CD4-positive, alpha-beta T cell treated with Interferon alpha-2 for 1 hour (primary cell): ENCODE results near the gene POMT1.
"Not testable (repeated sequence)": the region's sequence is repeated elsewhere in the genome, so short reads cannot be mapped to it uniquely, and the experiment has no call there.

Experiments used
- DNase-seq, 2 donors: peaks; one replicate each; pipeline ENCODE4 v3.0.0-alpha.2; 2020 to 2022

POMT1 gene

DNA sequence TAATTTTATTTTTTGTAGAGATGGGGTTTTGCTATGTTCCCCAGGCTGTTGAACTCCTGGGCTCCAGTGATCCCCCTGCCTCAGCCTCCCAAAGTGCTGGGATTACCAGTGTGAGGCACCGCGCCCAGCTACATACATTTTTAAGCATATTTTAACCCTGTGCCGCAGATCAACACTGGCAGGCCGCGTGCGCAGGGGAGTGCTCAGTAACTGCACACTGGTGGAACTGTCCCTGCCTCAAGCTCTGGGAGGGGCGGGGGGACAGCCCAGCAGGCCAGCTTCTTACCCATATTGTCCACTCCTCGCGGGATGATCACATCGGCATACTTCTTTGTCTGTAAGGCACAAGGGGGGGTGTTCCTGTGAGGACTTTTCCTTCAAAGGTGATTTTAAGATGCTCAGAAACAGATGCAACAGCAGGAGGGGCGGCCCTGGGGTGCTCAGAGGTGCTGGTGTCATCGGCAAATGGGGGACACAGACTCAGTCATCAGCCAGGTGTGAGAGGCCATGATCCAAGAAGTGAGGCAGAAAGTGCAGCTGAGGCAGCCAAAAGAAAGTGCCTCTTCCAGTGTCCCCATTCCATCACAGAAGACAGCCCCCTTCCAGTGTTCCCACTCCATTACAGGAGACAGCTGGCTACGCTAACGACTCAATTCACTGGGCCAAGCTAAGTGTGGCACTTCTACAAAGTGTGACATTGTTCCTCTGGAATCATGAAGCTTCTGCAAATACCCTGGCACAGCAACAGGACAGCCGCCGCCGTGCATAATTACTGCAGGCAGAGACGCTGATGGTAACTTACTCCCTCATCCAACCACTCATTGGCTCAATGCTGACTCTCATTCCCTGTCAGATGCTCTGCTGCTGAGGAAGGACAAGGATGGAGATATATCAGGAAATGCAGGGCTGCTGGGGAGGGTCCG is 23.2 kb downstream of the POMT1 start:
- no peak for DNase-seq

DNA sequence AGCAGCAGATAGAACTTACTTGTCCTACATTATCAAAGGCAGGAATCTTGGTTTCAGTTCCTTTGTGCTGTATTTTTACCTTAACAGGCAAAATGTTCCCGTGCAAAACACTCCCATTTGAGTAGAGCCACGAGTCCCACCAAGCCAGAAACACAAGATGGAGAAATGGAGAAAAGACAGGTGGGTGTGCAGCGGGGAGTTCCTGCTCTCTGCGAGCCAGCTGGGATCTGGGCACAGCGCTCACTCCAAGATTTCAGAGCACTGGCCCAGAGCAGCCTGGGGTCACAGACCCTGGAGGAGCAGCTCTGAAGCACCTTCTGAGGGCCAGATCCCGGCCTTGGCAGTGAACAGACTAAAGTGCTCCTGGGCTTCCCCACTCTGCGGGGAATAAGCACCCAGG is 25.5 kb downstream of the POMT1 start:
- no peak for DNase-seq

DNA sequence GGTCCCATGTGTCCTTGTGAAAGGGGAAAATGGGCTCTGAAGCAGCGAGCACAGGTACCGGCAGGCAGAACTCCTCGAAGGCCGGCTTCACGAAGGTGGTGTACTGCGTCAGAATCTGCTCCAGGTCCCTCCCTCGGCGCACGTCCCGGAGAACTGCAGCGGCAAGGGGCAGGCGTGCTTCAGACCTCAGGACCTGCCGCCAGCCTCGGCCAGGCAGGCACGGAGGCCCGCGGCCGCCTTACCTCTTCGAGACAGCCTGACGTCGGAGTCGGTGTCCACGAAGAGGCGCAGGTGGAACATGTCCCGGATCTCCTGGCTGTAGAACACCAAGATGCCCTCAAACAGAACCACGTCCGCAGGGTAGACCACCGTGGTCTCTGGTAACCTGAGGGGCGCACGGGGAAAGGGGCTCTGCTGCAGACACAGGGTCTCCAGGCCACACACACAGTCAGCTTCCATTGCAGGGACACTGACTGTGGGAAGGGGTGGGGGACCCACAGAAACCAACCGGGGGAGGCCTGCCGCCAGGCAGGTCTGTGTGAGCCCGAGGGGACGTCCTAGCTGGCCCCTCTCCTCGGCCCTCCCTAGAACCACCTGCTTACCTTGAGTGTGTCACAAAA is 26.3 kb downstream of the POMT1 start:
- no peak for DNase-seq

DNA sequence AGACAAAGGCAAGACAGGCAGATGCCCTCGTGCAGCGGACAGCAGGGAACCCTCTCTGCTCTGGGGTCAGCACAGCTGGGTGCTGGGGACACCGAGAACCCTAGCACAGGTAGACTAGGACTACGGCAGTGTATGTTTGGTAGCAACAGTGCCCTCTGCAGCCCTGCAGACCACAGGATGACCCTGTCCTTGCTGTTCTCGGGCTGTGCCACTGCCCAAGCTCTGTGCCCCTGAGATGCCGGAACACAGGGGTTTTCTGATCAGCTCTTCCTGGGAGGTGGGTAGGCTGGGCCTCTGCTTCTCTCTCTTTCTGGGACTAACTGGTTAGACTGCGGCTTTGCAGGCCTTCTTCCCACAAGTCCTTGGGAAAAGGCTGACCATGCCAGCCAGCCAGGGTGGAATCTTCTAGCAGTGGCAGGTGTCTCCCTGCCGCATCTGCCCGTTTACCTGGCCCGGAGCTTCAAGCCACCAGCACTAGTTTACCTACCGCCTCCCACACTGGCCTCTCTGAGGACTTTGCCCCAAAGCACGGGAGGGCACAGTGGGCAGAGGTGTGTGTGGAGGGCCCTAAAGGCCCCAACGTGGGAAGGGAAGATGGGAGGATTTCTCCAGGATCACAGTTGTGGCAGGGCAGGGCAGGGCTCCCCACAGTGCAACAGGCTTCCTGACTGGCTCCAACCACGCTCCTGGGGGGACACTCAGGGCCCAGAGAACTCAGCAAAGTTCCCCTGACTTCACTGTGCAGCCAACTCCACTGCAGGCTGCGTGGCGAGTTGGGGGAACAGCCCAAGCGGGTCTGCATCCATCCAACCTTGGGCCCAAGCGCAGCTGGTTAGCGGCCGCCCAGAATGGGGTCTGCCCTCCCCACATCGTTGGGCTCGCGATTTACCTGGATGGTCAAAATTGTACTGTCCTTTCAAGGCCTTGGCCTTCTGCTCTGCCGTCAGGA is 27.2 kb downstream of the POMT1 start:
- DNase-seq, result no peak

DNA sequence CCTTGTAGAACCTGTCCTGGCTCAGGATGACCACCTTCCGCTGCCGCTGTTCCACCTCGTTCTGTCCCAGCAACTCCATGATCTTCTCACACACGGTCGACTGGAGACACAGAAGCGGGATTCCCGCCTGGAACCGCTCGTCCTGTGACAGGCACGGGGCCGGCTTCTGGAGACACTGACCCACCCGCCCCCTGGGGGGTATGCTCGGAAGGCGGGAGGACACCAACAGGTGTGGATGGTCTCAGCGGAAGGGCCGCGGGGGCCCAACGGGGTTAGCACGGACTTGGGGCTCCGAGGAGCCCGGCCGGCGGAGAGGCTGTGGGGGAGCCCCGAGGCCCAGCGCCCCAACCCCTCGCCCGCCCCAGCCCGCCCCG is 27.8 kb downstream of the POMT1 start:
- no peak for DNase-seq

DNA sequence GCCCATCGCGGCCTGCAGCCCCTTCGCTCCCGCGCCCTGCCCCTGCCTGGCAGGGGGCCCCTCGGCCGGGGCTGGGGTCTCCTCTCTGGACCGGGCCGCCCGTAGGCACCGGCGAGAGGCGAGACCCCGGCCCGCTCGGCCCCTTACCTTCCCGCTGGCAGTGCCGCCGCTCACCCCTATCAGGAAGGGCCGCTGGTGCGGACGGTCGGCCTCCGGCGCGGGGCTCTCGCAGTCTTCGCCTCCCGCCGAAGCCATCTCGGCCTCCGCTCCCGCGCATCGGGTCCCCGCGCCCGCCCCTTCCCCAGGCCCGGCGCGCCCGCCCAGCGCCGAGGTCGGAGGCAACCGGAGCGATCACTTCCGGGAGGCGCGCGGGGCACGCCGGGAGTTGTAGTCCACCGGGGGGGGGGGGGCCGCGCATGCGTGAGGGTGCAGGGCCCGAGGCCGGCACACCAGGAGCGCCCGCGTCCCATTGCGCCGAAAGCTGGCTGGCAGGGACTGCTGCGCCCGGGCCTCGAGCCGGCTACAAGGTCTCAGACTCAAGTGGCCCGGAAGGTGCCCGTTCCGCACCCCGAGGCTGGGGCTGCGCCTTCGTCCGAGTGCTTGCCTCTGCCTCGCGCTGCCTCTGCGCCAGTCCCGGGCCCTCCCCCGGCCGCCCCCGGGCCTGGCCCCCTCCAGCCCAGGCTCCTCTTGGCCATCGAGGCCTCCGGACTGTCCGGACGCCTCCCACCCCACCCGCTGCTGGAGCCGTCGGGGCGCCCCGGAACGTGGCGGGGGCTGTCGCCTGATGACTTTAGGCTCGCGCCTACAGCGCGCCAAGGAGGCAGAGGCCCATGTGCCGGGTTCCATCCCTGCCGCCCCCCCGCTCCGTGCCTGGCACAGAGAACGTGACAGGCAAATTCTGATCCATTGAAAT is 28.5 kb downstream of the POMT1 start, which contains the start of gene UCK1:
Gene UCK1 (minus strand): TSS at position 344 of the 913 bp plus-strand sequence. CDS start 89 bp downstream, at position 255.
- DNase-seq, result peak; percentile 72 to 79

DNA sequence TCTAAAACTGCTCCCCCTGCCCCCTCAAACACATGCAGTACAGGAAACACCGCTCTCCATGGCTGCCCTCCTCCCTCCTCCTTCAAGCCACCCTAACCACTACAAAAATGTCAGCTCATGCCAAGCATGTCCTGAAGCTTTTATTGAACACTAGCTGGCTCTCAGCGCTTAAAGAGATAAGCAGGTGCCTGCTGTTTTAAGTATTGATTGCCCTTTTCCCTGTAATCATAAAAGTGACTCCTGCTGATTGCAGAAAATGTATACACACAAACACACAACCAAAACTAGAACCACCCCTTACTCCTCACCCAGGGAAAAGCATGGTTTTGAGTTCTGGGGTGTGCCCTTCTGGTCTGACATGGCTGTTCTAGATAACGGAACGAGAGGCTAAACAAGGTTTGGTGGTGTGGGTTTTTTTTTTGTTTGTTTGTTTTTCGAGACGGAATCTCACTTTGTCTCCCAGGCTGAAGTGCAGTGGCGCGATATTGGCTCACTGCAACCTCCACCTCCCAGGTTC is 32.1 kb downstream of the POMT1 start:
- peak in 1 of 2 donors; percentile 15 for DNase-seq

DNA sequence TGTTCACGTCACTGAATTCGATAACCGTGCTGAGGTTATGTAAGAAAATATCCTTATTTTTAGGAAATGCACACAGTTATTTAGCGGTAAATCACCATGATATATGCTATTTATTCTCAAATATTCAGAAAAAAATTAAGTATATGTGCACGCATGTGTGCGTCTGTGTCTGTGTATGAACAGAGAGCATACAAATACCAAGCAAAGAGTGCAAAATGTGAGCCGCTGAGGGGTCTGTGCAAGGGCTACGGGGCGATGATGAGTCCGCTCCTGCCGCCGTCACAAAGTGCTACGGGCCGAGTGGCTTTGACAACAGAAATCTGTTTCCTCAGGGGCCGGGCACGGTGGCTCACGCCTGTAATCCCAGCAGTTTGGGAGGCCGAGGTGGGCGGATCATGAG is 35.2 kb downstream of the POMT1 start:
- DNase-seq, result no peak

DNA sequence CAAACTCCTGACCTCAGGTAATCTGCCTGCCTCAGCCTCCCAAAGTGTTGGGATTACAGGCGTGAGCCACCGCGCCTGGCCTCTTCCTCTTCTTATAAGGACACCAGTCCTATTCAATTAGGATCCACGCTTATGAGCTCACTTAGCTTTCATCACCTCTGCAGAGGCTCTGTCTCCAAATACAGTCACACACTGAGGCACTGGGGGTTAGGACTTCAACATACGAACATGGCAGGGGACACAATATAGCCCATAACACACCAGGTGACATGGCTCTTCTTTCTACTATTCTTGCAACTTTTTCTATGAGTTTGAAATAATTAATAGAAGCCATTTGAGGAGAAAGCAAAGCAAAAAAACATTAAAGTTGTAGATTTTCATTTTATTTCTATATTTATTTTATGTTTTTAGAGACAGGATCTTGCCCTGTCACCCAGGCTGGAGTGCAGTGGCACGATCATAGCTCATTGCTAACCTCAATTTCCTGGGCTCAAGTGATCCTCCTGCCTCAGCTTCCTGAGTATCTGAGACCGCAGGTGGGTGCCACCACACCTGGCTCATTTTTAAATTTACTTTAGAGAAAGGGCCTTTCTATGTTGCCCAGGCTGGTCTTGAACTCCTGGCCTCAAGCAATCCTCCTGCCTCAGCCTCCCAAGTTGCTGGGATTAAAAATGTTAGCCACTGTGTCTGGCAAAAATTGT is 36.7 kb downstream of the POMT1 start:
- peak in 1 of 2 donors; percentile 52 for DNase-seq

DNA sequence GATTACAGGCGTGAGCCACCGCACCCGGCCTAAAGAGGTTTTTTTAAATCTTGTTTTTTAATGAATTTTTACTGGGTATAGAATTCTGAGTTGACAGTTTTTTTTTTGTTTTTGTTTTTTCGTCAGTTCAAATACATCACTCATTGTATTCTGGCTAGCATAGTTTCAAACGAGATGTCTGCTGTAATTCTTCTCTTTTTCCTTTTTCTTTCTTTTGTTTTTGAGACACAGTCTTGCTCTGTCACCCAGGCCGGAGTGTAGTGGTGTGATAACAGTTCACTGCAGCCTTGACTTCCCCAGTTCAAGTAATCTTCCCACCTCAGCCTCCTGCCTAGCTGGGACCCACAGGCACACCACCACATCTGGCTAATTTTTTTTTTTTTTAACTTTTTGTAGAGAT is 40.4 kb downstream of the POMT1 start:
- DNase-seq, result no peak

DNA sequence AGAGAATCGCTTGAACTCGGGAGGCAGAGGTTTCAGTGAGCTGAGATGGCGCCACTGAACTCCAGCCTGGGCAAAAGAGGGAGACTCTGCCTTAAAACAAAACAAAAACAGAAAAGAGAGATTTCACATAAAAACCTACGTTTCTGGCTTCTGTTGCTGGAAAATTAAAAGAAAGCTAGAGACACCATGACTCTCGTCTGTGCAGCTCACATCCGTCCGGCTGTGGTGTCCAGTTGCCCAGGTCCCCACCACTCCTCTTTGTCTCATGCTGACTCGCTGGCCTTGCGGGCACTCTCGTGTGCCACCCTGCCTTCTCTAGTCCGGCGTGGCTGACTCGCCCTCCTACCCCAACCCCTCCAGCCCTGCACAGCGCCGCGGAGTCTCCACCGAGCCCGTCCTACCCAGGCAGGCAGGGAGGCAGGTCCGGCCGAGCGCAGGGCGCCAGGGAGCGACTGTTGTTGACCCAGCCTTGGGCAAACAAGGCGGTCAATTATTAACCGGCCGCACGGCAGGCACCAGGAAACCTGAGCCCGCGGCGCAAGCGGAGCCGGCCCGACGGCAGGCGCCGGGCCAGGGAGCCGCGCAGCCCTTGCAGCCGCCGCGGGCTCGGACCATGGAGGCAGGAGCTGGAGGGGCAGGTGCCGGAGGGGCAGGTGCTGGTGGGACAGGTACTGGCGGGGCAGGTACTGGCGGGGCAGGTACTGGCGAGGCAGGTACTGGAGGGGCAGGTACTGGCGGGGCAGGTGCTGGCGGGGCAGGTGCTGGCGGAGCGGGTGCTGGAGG is 42.5 kb downstream of the POMT1 start, which contains the start of gene PRRT1B:
Gene PRRT1B (plus strand): TSS at position 521 of the 783 bp plus-strand sequence. CDS start 93 bp downstream, at position 614.
- DNase-seq, result no peak

DNA sequence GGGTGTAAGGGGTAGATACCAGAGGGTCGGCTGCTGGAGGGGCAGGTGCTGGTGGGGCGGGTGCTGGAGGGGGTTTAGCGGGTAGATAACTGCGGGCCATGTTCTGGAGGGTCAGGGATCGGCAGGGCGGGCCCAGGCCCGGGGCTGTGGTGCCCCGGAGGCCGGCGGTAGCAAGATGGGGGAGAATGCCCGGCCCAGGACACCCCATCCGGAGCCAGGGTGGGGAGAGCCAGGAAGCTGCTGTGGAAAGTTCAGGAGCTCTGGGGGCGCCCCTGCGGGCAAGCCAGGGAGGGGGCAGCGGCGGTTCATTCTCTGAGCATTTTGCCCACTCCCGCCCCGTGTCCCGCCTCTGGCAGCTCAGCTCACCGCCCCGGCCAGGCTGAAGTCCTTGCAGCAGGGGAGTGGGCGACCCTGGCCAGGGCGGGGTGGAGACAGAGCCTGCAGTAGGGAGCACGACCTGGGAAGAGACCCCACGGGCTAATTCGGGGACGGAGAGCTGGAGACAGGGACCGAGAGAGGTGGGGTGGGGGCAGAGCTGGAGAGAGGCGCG is 43.1 kb downstream of the POMT1 start:
- DNase-seq, result no peak

DNA sequence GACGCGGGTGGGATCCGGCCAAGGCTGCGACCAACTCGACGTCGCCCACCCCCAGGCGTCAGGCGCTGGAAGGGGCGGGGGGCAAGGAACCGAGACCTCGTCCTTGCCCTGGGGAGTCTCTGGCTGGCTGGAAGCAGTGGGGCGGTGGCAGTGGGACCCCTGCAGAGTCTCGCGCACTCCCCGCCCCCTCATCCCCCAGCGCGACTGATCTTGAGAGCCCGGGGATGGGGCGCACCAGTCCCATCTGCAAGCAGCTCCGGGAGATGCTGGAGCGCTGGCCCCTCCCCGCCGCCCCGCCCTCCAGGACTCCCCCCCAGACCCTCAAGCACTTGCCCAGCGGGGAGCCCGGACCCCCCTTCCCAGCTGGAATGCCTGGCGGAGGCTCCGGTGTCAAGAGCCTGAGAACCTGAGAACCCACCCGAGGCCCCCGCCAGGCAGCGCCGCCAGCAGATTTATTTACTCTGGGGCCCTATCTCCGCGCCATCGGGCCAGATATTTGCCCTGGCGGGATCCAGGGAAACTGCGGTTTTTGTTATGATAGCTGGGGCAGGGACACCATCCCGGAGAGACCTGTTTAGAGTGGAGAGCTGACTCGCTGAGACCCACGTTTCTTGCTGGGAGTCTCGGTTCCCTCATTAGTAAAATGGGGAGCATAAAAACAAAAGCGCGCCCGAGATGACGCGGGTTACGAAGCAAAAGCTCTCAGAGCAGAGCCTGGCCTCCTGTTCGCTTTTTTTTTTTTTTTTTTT is 43.8 kb downstream of the POMT1 start:
- DNase-seq, result peak in 1 of 2 donors; percentile 11

DNA sequence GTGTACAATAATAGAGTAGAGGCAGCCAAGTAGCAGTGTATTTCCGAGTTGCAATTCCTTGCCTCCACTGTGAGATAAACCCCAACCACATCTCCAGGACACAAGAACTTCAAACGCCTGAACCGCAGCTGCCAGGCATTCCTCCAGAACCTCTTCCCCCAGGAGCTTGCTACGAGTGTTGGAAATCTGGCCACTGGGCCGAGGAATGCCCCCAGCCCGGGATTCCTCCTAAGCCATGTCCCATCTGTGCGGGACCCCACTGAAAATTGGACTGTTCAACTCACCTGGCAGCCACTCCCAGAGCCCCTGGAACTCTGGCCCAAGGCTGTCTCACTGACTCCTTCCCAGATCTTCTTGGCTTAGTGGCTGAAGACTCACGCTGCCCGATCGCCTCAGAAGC is 46.5 kb downstream of the POMT1 start:
- DNase-seq, result not testable (repeated sequence)

DNA sequence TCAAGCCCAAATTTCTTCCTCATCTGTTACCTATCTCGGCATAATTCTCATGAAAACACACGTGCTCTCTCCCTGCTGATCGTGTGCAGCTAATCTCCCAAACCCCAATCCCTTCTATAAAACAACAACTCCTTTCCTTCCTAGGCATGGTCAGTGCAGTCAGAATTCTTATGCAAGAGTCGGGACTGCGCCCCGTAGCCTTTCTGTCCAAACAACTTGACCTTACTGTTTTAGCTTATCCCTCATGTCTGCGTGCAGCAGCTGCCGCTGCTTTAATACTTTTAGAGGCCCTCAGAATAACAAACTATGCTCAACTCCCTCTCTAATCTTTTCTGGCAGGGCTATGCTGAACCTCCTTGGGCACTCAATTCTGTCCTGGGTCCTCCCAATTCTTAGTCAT is 47.7 kb downstream of the POMT1 start:
- DNase-seq, result not testable (repeated sequence)

DNA sequence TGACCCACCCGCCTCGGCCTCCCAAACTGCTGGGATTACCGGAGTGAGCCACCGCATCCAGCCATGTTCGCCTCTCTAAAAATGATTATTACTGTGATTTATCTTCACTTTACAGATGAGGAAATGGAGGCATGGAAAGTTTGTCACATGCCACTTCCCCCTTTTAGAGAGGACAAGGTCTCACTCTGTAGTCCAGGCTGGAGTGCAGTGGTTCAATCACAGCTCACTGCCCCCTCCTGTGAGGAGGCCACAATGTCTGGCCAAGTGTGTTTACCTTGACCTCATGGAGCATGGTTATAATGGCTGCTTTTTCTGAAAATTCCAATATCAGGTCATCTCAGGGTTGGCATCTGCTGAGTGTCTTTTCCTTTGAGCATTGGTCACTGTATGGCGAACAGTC is 49.3 kb downstream of the POMT1 start:
- no peak for DNase-seq

DNA sequence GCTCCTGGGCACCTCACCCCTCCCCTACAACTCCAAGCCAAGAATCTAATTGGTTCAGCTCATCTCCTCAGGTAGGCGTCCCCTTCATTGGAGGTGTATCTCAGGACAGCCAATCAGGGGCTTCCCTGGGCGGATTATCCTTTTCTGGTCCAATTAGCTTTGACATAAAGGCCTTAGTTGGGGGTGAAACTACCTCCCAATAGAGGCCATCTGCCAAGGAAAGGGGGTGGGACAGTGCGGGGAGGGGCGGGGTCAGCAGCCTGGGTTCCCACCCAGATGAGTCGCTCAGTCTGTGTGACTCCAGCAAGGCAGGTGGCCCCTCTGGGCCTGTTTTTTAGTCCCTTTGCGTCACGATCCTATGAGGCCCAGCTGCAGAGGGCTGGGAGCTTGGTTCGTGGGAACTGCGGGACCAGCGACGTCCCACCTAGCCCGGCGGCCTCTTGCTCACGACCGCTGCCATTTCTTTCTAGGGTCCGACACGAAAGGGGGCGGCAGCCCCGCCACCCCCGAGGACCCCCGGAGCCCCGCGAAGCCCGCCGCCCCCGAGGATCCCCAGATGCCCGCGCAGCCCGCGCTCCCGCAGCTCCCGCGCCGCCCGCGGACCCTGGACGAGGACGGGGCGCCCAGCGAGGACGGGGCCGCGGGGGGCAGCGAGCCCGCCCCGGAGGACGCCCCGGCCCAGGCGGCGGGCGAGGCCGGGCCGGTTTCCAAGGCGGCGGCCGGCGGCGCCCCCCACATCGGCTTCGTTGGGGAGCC is 51.5 kb downstream of the POMT1 start:
- DNase-seq, result no peak

DNA sequence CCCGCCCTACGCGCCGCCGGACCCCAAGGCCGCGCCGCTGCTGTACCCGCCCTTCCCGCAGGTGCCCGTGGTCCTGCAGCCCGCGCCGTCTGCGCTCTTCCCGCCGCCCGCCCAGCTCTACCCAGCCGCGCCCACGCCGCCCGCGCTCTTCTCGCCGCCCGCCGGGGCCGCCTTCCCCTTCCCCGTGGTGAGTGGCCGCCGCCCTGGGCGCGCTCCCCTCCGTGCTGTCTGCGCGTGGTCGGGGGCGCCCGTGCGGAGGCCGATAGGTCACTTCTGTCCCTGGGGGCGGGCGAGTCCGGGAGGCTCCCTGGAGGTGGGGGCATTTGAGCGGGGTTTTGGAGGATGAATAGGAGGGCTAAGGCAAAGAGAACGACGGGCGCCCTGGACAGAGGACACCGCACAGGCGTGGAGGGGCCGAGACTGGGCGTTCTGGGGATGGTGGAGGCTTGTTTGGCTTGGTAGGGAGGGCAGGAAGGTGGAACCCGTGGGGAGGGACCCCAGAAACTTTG is 52.2 kb downstream of the POMT1 start:
- no peak for DNase-seq
